ENCODE results near the gene XPA. TPM values are rescaled to one million over a fixed set of nuclear protein-coding genes. Genes with fewer than 3 reads are reported as not detected.

The XPA gene
- total and polyA plus RNA-seq, 2 of the 8 experiments (the other 6 are each of a cell fraction or from before 2014, with no cell fraction given) = 0.24 to 2.6 TPM

- Histone ChIP-seq H3K79me1 (ENCODE audit: low read depth, low read length) (no peaks in the 10 kb centered on the region), H4K5ac (ENCODE audit: insufficient read length, low read depth, low read length) (no peak overlapping the region), H3K23ac (ENCODE audit: insufficient read length) (no peak overlapping the region), H3K56ac (replicated peaks; ENCODE audit: insufficient read length, low read depth, low read length) (no peak overlapping the region), H4K20me1 (replicated peaks in 1 of 2; ENCODE audit: control insufficient read depth in 1 of 2, insufficient read depth in 2 of 2, low read length in 2 of 2) (no peaks in the 10 kb centered on the region), H4K91ac (replicated peaks; ENCODE audit: insufficient read length, low read length) (no peak overlapping the region), H2AK5ac (ENCODE audit: low read depth, low read length) (no peak overlapping the region), H2BK5ac (ENCODE audit: low read depth, low read length) (no peak overlapping the region), H3K27ac (ENCODE audit: low read depth, low read length) (no peak overlapping the region), H3K18ac (ENCODE audit: extremely low read depth, low read length) (no peak overlapping the region), H3K36me3 (ENCODE audit: control insufficient read depth in 2 of 4, insufficient read depth in 4 of 4, low read length in 3 of 4) (no peaks in the 10 kb centered on the region), H2AFZ (ENCODE audit: low read length) (no peak overlapping the region), H2BK20ac (ENCODE audit: low read length) (no peak overlapping the region), H3K9me3 (ENCODE audit: insufficient read depth in 2 of 2, low read depth in 1 of 2, low read length in 1 of 2) (no peaks in the 10 kb centered on the region; a peak in 1 of 4 replicates), H3K23me2 (ENCODE audit: low read depth, low read length) (no peaks in the 10 kb centered on the region), H3K4ac (replicated peaks; ENCODE audit: insufficient read length, low read depth, low read length) (no peak overlapping the region), H4K8ac (ENCODE audit: extremely low read depth, insufficient read depth, low read length) (no peak overlapping the region), H3K4me3 (ENCODE audit: extremely low read depth in 1 of 4, insufficient read depth in 2 of 4, low read depth in 3 of 4, low read length in 4 of 4) (no peak overlapping the region), H2BK12ac (ENCODE audit: low read depth, low read length) (no peak overlapping the region), H3K27me3 (replicated peaks in 1 of 4; ENCODE audit: control insufficient read depth in 3 of 4, extremely low read depth in 1 of 4, insufficient read depth in 3 of 4, low read length in 3 of 4) (no peaks in the 10 kb centered on the region), H2BK15ac (ENCODE audit: low read length) (no peak overlapping the region), H2BK120ac (replicated peaks; ENCODE audit: low read depth, low read length) (no peak overlapping the region), H3K9ac (replicated peaks in 1 of 4; ENCODE audit: extremely low read depth in 1 of 4, low read depth in 3 of 4, low read length in 3 of 4) (no peak overlapping the region), H3K14ac (ENCODE audit: insufficient read length) (no peak overlapping the region), H3K79me2 (ENCODE audit: control insufficient read depth in 1 of 2, insufficient read depth in 2 of 2, low read length in 2 of 2) (no peaks in the 10 kb centered on the region), H3K4me2 (ENCODE audit: insufficient read depth in 1 of 2, low read depth in 2 of 2, low read length in 2 of 2) (no peak overlapping the region), H3K4me1 (replicated peaks in 1 of 4; ENCODE audit: control insufficient read depth in 3 of 4, insufficient read depth in 4 of 4, low read length in 3 of 4) (peaks cover 0 to 4% (median 0%) of the 10 kb centered on the region in 4 experiments; a peak in 3 of 7 replicates)
- TF ChIP-seq FOSL1 (IDR thresholded peaks at IDR 0.05; ENCODE audit: insufficient read depth, low read depth, low read length) (no peak), KDM1A (IDR thresholded peaks at IDR 0.05; ENCODE audit: borderline replicate concordance, low read length) (no peak), RNF2 (IDR thresholded peaks at IDR 0.05; ENCODE audit: borderline replicate concordance, low read depth, low read length, missing control alignments, poor library complexity, severe bottlenecking) (no peak), CREB1 (IDR thresholded peaks at IDR 0.05) (no peak), CBX8 (IDR thresholded peaks at IDR 0.05; ENCODE audit: borderline replicate concordance, low read depth, low read length) (no peak), SIRT6 (IDR thresholded peaks at IDR 0.05; ENCODE audit: low read length) (no peak)
- POLR2A ChIA-PET (ENCODE audit: partially characterized antibody) = no interaction called here
- CTCF ChIA-PET (ENCODE audit: partially characterized antibody) = interaction anchor here (0.6 to 1.9 kb wide), 6 partner anchors 9 to 183 kb away, joined by 3 to 5 read pairs (median 4); no protein-coding TSS in a partner anchor
- DNase-seq (ENCODE audit: low read depth in 1 of 2, low spot score in 2 of 2) = no peak
- 78% methylated on average over 3 of the region's 3 CpGs; no CpG with 5 or more reads in 1 of the 2 experiments for WGBS, 2 experiments (ENCODE audit: extremely low coverage in 1 of 2, insufficient coverage in 1 of 2, insufficient read length in 1 of 2, insufficient replicate concordance in 2 of 2, low coverage in 1 of 2, low lambda C conversion rate in 2 of 2, missing lambda C conversion rate in 1 of 2)
- FAIRE-seq = no peak
These were observed 20.7 kb upstream of the XPA start for GRCh38 chr9:97717866-97718265.
